ENCODE measurements around the gene C10orf90. TPM values are rescaled to one million over a fixed set of nuclear protein-coding genes. Genes with fewer than 3 reads are reported as not detected.

Gene C10orf90
- total RNA-seq, 1 experiment from 2014 or later: not detected

- H3K14ac ChIP-seq (ENCODE audit: insufficient read depth, low read length): no peak overlapping the region
- WGBS (ENCODE audit: extremely low coverage, insufficient read length, low lambda C conversion rate): no CpG with 5 or more reads among the region's 3 CpGs
- H4K91ac ChIP-seq (ENCODE audit: insufficient read length, low read depth, low read length): no peak overlapping the region
- no peak overlapping the region for H3T11ph ChIP-seq (ENCODE audit: low read length)
- H3K56ac ChIP-seq (ENCODE audit: insufficient read length, low read depth, low read length): no peak overlapping the region
- no peaks in the 10 kb centered on the region for H3K23me2 ChIP-seq (ENCODE audit: insufficient read length, low read depth, low read length, poor library complexity, severe bottlenecking)
- H3K18ac ChIP-seq (ENCODE audit: insufficient read length, low read depth, low read length): no peak overlapping the region
- no peak for TF ChIP-seq CTCF (conservative IDR thresholded peaks at IDR 0.05)
- H2BK5ac ChIP-seq (ENCODE audit: insufficient read length, low read length): no peak overlapping the region
- DNase-seq: no peak
- H2AK5ac ChIP-seq (ENCODE audit: insufficient read length, low read length): no peak overlapping the region
- H2BK20ac ChIP-seq (ENCODE audit: low read depth, low read length, poor library complexity, severe bottlenecking): no peak overlapping the region
- no peak overlapping the region for H3K9ac ChIP-seq (ENCODE audit: extremely low read depth, insufficient read length, low read length)
- no peak overlapping the region for H3K27ac Mint-ChIP-seq
- H3K4me1 Mint-ChIP-seq: no peaks in the 10 kb centered on the region
- no peak overlapping the region for H3K4me3 Mint-ChIP-seq
- no peak overlapping the region for H4K5ac ChIP-seq (ENCODE audit: insufficient read length, low read depth, low read length)
- no peaks in the 10 kb centered on the region for H3K27me3 ChIP-seq (ENCODE audit: insufficient read depth, low read length)
- H2BK15ac ChIP-seq (ENCODE audit: low read depth, low read length): no peak overlapping the region
- H3K36me3 Mint-ChIP-seq (ENCODE audit: insufficient read depth in 1 of 3, low read depth in 3 of 3): no peaks in the 10 kb centered on the region
- no peaks in the 10 kb centered on the region for H4K20me1 ChIP-seq (ENCODE audit: control insufficient read depth, insufficient read depth, insufficient read length)
- H3K27ac ChIP-seq (ENCODE audit: insufficient read length, low read depth, low read length): no peak overlapping the region
- H2BK12ac ChIP-seq (ENCODE audit: insufficient read length, low read depth, low read length): no peak overlapping the region
- no peaks in the 10 kb centered on the region for H3K4me1 ChIP-seq (ENCODE audit: insufficient read depth, low read length)
- H3K23ac ChIP-seq (ENCODE audit: insufficient read length, low read depth, low read length): no peak overlapping the region
- H2AFZ ChIP-seq (ENCODE audit: low read length): no peak overlapping the region
- H2BK120ac ChIP-seq (ENCODE audit: low read depth, low read length, poor library complexity, severe bottlenecking): no peak overlapping the region
- no peaks in the 10 kb centered on the region for H3K79me1 ChIP-seq (ENCODE audit: insufficient read depth, low read depth, low read length, poor library complexity, severe bottlenecking)
- no peak overlapping the region for H3K4ac ChIP-seq (ENCODE audit: low read depth, low read length)
- peaks cover 7% of the 10 kb centered on the region for H3K27me3 Mint-ChIP-seq (ENCODE audit: low read depth)
- H3K9me3 ChIP-seq (ENCODE audit: control insufficient read depth, low read depth, low read length): no peaks in the 10 kb centered on the region
- H4K8ac ChIP-seq (replicated peaks; ENCODE audit: insufficient read length, low read depth, low read length): no peak overlapping the region
- H3K79me2 ChIP-seq (ENCODE audit: insufficient read depth, low read length): no peaks in the 10 kb centered on the region
- peaks cover 0 to 4% of the 10 kb centered on the region in 2 experiments; a peak in 3 of 5 replicates for H3K9me3 Mint-ChIP-seq
- H3K4me2 ChIP-seq (ENCODE audit: insufficient read depth, insufficient read length, low read length): no peak overlapping the region
Measured at GRCh38 chr10:126640401-126640800, 30.1 kb downstream of the C10orf90 start.

All from H9 (cell line).